Fibroblast of peridontal ligament (primary cell): Measurements from ENCODE around the gene ZNF563.
"Not testable (repeated sequence)": the region's sequence is repeated elsewhere in the genome, so short reads cannot be mapped to it uniquely, and the experiment has no call there.

Source experiments
- DNase-seq: peaks from one replicate; pipeline ENCODE4 v3.0.0-alpha.2; 2010; ENCODE audit errors: extremely low read depth

Gene ZNF563

DNA sequence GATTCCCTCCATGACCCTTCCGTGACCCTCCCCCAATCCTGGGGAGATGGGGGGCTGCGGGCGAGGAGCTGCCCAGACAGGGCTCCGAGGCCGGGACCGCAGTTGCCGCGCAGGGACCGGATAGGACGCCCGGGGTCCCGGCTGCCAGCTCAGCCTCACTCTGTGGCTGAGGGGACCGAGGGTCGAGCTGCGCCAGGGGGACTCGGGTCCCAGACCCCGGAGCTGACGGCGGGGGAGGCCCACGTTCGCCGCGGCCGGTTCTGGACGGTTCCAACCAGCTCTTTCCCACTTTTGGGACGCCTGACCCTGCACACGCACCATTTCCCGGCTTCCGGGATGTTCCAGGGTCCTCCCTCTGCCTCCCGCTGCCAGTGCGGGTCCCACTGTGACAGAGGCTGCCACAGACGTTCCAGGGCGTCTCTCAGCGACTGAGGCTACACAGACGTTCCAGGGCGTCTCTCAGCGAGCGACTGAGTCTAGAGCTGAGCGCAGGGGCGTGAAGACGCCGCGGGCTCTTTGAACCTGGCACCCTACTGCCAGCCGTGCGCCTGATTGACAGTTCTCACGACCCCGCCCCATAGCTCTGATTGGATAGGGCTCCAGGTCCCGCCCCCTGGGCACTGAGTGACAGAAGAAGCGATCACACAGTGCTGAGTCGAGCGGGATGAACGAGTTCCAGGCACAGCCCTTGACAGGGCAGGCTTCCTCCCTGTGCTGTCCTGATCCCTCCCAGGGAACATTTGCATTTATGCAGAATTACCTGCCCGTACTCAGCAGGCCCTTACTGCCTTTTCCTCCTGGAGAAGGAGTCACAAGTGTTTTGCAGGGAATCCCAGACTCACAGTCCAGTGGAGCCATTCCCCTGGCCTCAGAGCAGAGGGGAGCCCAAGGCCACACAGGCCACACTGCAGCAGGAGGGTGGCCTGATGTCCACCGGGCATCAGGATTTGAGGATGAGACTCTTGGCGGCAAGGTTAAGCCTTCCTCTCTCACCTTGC lies at the start of gene ZNF563:
ZNF563 (minus strand) TSS at position 472 of the 998 bp plus-strand sequence; CDS start at position 321, 151 bp downstream.
- DNase-seq: peak; percentile 91

DNA sequence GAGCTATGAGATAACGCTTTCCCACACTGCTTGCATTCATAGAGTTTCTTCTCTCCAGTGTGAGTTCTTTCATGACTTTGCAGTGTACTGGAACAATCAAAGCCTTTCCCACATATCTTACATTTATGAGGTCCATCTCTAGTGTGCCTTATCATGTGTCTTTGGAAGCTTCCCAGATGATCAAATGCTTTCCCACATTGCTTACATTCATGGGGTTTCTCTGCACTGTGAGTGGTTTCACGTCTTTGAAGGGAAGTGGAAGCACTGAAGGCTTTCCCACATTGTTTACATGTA lies 47.0 kb upstream of the ZNF563 start:
- no peak for DNase-seq

DNA sequence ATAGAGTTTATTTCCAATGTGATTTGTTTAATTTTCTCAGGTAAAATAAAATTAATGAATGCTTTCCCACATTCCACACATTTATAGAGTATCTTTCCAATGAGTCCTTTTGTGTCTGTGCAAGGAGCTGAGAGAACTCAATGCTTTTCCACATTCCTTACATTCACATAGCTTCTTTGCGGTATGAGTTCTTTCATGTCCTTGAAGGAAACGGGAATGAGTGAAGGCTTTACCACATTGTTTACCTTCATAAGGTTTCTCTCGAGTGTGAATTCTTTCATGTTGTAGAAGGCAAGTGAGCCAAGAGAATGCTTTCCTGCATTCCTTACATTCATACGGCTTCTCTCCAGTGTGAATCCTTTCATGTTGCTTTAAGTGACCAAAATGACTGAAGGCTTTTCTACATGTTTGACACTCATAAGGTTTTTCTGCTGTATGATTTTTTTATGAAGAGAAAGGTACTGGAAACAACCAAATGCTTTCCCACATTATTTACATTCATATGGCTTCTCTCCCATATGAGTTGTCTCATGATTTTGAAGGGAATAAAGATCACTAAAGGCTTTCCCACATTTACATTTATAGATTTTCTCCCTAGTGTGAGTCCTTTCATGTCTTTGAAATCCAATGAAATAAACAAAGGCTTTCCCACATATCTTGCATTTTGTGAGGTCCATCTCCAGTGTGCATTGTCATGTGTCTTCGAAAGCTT lies 46.5 kb upstream of the ZNF563 start:
- no peak for DNase-seq

DNA sequence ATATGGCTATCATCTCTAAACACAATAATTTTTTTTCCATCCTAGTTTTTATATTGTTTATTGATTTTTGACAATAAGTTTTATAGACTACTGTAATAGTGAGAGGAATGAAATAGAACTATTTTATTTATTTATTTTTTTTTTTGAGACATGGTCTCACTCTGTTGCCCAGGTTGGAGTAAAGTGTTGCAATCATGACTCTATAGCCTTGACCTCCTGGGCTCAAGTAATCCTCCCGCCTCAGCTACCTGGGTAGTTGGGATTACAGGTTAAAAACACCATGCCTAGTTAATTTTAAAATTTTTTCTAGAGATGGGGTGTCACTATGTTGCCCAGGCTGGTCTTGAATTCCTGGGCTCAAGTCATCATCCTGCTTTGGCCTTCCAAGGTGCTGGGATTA lies 40.6 kb upstream of the ZNF563 start:
- no peak for DNase-seq

DNA sequence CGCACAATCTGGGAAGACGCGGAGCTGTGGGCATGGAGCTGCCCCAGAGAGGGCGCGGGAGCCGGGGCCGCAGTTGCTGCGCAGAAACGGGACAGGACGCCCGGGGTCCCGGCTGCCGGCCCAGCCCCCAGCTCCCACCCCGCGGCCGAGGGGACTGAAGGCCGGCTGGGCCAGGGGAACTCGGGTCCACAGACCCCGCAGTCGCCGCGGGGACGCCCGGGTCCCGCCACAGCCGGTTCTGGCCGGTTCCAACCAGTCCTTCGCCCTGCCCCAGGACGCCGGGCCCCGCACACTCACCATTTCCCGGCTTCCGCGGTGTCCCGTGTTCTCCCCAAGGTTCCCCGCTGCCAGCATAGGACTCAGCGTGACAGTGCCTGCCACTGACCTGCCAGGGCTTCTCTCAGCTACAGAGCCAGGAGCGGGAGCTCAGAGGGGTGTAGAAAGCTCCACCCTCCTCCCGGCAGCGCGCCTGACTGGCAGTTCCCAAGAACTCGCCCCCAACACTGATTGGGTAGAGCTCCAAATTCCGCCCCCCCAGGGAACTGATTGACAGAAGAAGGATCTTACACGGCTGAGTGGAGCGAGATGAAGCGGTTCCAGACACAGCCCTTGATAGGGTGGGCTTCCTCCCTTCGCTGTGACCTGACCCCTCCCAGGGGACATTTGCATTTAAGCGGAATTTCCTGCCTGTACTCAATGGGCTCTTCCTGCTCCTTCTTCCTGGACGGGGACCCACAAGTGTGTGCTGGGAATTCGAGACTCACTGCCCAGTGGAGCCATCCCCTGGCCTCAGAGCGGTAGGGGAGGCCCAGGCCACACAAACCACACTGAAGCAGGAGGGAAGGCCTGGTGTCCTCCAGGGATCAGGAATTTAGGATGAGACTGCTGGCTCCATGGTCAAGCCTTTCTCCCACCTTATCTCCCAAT lies 32.1 kb upstream of the ZNF563 start, which contains the start of gene ZNF442:
ZNF442 (minus strand) TSS at position 448 of the 927 bp plus-strand sequence. CDS start 2,052 bp downstream, outside the sequence.
- DNase-seq: peak; percentile 95

DNA sequence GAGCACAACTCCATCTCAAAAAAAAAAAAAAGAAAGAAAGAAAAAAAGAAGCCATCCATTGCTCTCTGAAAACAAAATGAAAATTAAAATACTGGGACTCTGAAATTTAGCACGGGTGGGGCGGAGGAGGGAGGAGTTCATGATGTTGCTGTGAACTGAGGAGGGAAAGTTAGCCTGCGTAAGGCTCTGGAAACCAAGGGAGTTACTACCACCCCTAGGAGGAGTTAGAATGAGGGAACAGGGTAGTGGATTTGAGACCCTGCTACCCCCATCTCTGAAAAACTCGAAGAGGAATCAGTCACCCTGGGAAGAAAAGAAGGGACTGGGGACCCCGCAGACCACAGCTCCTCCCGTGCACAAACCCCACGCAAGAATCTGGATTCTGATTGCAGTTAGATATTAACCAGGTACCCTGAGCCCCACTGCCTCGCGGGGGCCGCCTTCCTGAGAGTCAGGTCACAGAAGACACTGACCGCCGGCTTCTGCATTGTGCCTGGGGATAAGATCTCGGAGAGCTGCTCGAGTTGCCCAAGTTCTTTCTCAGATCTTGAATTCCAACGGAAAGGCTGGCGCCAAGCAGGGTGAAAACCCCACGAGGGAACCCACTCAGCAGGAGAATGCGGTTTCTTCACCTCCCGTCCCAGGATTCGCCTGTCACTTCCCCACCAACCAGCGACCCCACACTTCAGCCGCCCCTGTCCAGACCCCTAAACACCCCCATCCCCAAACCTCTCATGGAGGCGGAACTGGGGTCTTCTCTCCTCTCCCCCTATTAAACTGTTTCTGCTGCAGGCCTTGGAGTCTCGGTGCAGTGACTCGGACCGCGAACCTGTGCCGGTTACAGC lies 31.2 kb upstream of the ZNF563 start:
- DNase-seq: peak; percentile 23

DNA sequence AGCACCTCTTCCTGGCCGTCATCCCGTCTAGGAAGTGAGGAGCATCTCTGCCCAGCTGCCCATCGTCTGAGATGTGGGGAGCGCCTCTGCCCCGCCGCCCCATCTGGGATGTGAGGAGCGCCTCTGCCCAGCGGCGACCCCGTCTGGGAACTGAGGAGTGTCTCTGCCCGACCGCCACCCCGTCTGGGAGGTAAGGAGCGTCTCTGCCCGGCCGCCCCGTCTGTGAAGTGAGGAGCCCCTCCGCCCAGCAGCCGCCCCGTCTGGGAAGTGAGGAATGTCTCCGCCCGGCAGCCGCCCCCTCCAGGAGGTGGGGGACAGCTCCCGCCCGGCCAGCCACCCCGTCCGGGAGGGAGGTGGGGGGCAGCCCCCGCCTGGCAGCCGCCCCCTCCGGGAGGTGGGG lies 28.8 kb upstream of the ZNF563 start:
- DNase-seq: not testable (repeated sequence)

DNA sequence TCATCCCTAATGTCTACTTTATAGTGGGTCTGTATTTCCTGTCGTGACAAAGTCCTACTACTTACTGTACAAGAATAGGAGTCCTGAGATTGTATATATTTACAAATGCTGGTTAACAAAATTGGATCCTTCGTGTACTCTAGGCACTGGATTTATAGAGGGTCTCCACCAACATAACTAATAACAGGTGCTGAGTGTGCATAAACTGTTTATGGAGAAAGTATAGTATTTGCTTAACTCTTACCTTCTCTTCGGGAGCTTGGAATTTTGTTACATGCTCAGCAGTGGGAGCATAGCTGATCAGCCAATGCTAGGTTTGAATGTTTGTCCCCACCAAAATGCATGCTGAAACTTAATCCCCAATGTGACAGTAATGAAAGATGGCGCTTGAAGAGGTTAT lies 19.9 kb upstream of the ZNF563 start:
- no peak for DNase-seq

DNA sequence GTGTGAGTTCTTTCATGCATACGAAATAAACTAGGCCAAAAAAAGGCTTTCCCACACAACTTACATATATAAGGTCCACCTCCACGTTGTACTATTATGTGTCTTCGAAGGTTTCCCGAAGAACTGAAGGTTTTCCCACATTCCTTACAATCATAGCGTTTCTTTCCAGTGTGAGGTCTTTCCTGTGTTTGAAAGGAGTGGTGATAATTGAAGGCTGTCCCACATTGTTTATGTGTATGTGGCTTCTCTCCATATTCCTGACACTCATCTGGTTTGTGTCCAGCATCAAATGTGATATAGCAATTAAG lies 17.4 kb upstream of the ZNF563 start:
- peak; percentile 1 for DNase-seq

DNA sequence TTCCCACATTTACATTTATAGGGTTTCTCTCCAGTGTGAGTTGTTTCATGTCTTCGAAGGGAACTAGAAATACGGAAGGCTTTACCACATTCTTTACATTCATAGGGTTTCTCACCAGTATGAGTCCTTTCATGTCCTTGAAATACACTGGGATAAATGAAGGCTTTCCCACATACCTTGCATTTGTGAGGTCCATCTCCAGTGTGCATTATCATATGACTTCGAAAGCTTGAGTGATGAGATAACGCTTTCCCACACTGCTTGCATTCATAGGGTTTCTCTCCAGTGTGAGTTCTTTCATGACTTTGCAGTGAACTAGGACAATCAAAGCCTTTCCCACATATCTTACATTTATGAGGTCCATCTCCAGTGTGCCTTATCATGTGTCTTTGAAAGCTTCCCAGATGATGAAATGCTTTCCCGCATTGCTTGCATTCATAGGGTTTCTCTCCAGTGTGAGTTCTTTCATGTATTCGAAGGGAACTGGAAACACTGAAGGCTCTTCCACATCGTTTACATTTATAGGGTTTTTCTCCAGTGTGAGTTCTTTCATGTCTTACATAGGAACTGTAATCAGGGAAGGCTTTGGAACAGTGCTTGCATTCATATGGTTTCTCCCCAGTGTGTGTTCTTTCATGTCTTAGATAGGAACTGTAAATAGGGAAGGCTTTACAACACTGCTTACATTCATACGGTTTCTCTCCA lies 16.9 kb upstream of the ZNF563 start:
- no peak for DNase-seq

DNA sequence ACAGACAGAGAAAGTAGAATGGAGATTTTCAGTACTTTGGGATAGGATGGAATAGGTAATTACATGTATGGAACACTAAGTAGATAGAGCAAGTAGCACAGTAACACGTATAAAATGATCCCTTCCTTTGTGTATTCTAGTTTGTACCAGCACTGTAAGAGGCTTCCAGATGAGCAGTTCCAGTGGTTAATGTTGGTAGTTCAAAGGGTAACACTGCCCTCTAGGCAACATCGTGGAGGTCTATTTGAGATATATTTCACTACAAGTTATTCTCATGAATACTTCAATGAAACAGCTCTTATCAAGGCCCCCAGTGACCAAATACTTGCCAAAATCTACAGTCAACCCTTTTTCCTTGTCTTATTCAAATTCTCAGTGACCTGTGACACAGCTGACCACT lies 13.5 kb upstream of the ZNF563 start:
- no peak for DNase-seq

DNA sequence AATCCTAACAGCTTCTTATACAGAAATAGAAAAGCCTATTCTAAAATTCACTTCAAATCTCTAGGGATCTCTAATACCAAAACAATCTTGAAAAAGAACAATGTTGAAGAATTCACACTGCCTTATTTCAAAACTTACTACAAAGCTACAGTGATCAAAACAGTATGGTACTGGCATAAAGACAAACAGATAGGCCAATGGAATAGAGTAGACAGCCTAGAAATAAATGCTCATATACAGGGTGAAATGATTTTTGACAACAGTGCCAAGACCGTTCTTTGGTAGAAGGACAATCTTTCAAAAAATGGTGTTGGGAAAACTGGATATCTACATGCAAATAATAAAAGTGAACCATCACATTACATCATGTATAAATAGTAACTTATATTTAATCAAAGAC lies 11.8 kb upstream of the ZNF563 start:
- DNase-seq: no peak

DNA sequence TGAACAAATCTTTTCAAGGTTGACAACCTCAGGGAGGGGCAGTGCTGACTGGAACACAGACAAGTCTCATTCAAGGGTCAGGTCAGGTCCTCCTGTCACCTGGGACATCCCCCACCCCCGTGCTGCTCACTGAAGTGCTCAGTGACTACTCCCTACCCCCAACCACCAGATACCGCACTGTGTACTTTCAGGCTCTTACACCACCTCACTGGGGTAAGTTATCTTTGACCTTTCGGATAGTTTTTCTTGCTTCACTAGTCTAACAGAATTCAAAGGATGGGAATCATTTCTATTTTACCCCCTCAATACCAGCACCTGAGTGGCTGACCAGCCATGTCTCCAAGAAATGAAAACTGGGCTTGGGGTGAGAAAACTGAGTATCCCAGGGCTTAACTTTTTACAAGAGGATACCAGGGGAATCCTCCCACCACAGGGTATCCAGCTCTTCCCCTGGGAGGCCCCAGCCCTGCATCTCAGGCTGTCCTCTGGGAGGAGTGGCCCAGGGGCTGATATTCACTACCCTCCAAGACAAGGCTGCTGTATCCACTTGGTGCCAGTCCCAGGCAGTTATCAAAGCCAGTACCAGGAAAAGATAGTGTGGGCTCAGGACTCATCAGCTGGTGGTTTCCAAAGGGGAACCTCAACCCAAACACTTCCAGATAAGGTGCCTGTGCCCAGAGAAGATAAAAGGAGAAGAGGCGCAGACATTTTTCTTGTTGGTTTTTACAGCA lies 2.1 kb downstream of the ZNF563 start:
- DNase-seq: no peak

DNA sequence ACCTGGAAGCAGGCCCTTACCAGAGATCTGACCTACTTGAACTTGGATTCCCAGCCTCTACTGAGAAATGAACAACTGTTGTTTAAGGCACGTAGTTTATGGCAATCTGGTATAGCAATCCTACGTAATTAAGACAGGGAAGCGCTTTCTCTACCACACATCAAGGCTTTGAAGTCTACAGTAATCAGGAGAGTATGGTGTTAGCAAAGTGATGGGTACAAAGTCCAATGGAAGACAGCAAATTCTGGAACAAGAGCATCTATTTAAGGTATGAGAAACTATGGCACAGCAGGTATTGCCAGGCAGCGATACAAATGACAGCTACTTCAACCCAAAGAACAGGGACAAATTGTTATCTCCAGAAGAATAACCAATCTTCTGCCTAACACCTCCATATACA lies 3.1 kb downstream of the ZNF563 start:
- DNase-seq: no peak

DNA sequence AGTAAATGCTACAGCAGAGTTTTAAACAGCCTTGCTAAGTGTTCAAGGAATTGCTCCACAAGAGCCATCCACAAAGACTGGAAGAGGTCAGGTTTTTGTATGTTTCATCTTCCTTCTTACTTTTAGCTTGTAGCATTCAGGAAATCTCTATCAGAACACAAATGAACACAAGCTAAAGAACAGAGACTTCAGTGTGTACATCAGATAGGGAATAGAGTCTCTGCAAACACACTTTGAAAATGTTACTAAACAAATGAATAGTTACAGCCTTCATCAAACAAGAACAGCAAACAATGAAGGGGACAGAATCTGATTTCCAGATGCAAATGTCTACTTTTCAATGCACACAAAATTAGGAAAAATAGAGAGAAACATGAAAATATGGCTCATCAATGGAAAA lies 7.7 kb downstream of the ZNF563 start:
- no peak for DNase-seq

DNA sequence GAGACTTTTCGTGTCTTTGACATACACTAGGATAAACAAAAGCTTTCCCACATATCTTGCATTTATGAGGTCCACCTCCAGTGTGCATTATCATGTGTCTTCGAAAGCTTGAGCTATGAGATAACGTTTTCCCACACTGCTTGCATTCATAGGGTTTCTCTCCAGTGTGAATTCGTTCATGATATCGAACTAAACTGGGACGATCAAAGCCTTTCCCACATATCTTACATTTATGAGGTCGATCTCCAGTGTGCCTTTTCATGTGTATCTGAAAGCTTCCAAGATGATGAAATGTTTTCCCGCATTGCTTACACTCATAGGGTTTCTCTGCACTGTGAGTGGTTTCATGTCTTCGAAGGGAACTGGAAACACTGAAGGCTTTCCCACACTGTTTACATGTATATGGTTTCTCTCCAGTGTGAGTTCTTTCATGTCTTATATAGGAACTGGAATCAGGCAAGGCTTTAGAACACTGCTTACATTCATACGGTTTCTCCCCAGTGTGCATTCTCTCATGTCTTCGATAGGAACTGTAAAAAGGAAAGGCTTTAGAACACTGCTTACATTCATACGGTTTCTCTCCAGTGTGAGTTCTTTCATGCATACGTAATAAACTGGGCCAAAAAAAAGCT lies 14.5 kb downstream of the ZNF563 start:
- DNase-seq: no peak

DNA sequence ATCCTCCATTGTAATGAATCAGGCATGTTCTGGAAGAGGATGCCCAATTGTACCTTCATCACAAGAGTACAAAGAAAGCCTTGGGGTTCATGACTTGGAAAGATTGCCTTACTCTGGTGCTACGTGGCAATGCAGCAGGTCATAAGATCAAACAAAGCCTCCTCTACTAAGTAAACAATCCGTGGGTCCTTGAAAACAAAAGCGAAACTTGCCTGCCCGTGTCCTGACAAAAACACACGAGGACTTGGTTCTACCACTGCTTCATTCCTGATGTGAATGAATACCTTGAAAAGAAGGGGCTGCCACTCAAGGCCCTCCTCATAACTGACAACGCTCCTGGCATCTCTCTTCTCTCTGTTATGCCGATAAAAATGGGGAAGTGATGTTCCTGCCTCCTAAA lies 18.9 kb downstream of the ZNF563 start:
- DNase-seq: no peak

DNA sequence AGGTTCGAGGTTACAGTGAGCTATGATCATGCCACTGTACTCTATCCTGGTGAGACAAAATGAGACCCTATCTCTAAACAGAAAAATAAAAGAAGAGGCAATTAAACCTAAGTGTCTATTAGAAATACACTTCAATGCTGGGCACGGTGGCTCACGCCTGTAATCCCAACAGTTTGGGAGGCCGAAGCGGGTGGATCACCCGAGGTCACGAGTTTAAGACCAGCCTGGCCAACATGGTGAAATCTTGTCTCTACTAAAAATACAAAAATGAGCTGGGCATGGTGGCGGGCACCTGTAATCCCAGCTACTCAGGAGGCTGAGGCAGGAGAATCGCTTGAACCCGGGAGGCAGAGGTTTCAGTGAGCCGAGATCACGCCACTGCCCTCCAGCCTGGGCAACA lies 24.5 kb downstream of the ZNF563 start:
- not testable (repeated sequence) for DNase-seq

DNA sequence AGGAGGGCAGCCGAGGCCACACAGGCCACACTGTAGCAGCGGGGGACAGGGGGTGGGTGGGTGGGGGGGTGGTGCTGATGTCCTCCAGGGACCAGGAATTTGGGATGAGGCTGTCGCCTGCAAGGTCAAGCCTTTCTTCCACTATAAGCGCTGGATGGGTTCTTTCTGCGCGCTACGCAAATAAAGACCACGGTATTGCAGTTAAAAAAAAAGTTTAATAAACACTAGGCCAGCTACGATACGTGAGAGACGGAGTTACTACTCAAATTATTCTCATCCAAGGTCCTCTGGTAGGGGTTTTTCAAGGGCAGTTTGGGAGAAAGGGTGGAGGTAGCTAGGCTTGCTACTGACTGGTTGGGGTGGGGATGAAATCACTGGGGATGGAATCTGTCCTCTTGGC lies 38.2 kb downstream of the ZNF563 start:
- no peak for DNase-seq
